Astrocyte (in vitro differentiated cells and primary cell): ENCODE results near the gene GDNF.

Experiments
- EZH2 ChIP-seq: IDR thresholded peaks from 2 replicates; pipeline ENCODE4 v1.6.1; 2012; ENCODE audit warnings: mild to moderate bottlenecking, low read length, inconsistent platforms; ENCODE audit not compliant: insufficient read depth
- TF ChIP-seq, protein P1 (sequence below): IDR thresholded peaks from 2 replicates; pipeline ENCODE4 v1.5.1; 2011; ENCODE audit warnings: low read depth, mild to moderate bottlenecking, inconsistent platforms, low read length, moderate library complexity; ENCODE audit not compliant: insufficient read depth

DNA sequence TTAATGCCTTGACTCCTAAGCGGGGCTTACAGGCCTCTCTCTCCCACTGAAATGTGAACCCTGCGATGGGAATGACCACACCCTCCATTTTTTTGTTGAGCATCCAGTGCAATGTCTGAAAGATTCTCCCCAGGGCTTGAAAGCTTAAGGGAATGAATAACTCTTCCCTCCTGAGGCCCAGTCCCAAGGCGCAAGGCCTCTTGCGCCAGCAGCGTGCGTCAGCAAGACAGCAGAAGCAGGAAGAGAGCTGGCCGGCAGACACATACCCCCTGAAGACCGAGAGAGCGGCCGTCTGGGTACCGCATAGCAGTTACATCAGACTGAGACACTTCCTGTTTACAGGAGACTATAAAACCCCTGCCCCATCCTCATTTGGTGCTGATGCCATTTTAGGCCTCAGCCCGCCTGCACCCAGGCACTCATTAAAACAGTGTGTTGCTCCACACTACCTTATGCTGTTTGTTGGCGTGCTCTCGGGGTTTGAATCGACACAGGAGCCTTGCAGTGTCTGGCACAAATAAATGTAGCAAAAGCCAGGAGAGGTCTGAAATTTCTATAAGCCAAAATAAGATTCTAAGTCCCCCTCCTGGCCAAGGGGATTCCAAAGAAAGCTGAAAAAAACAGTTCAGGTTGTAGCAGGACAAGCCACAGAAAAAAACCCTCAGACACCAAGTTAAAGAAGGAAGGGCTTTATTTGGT lies 62.3 kb downstream of the GDNF start:
- TF ChIP-seq, protein P1, sequence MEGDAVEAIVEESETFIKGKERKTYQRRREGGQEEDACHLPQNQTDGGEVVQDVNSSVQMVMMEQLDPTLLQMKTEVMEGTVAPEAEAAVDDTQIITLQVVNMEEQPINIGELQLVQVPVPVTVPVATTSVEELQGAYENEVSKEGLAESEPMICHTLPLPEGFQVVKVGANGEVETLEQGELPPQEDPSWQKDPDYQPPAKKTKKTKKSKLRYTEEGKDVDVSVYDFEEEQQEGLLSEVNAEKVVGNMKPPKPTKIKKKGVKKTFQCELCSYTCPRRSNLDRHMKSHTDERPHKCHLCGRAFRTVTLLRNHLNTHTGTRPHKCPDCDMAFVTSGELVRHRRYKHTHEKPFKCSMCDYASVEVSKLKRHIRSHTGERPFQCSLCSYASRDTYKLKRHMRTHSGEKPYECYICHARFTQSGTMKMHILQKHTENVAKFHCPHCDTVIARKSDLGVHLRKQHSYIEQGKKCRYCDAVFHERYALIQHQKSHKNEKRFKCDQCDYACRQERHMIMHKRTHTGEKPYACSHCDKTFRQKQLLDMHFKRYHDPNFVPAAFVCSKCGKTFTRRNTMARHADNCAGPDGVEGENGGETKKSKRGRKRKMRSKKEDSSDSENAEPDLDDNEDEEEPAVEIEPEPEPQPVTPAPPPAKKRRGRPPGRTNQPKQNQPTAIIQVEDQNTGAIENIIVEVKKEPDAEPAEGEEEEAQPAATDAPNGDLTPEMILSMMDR: no peak
- no peak for TF ChIP-seq EZH2
